ENCODE data around the gene RNF145.

GRCh38 chr5:159230657-159231056 is 21.3 kb upstream of the RNF145 start:
- TF ChIP-seq CTCF (IDR thresholded peaks at IDR 0.05; ENCODE audit: insufficient read depth, low read length, poor library complexity, severe bottlenecking) (no peak), EZH2phosphoT487 (conservative IDR thresholded peaks at IDR 0.05; ENCODE audit: low read length) (no peak)

All from SU-DHL-6 (cell line).